Activated naive CD8-positive, alpha-beta T cell treated with anti-CD3 and anti-CD28 coated beads, Interleukin-2, amount 50 U/mL, for 16 hours (primary cell): ENCODE results near the gene NAT14.
"Not testable (repeated sequence)": the region's sequence is repeated elsewhere in the genome, so short reads cannot be mapped to it uniquely, and the experiment has no call there.

Experiments
- DNase-seq: peaks from one replicate; pipeline ENCODE4 v3.0.0-alpha.2; 2020; ENCODE audit warnings: low read depth, low spot score

The NAT14 gene, protein sequence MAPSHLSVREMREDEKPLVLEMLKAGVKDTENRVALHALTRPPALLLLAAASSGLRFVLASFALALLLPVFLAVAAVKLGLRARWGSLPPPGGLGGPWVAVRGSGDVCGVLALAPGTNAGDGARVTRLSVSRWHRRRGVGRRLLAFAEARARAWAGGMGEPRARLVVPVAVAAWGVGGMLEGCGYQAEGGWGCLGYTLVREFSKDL

DNA sequence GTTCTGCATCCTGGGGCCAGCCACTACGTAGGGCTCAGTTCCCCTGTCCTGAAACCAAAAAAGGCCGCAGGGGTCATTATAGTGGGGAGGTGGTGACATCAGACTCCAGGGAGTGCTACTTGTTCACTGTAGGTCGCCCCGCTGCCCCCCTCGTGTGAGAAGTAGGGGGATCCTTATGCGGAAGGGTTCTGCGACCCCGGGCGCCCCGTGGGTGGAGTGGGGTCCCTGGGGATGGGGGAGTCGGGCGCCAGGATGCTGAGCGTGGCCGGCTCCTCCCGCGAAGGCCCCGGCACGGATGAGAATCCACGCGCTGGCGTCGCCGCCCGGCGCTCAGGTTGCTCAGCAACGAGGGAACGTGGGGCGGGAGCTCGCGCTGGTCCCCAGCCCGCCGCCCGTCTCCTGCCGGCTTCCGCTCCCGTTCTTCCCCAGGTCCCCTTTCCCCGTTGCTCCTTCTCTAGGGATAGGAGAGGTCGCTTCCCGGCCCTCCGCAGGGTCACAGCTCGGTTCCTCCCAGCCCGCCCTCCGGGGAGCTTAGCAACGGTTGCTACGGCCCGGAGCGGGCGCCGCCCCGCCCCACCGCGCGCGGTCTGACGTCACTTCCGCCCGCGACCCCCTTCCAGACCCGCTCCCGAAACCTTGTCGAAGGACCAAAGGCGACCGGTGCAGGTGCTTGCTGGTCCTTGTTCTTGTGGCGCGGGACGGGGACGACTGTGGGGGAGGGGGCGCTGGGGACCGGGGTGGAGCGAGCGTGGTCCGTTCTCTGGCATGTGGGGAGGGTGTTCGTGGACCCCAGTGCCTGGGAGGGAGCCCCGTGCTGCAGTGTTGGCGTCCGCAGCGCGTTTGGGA, at the start of gene NAT14:
TSS of gene NAT14 (plus strand) at position 596 of the 846 bp plus-strand sequence. CDS start 521 bp downstream, outside the sequence.
- DNase-seq: peak; percentile 21

DNA sequence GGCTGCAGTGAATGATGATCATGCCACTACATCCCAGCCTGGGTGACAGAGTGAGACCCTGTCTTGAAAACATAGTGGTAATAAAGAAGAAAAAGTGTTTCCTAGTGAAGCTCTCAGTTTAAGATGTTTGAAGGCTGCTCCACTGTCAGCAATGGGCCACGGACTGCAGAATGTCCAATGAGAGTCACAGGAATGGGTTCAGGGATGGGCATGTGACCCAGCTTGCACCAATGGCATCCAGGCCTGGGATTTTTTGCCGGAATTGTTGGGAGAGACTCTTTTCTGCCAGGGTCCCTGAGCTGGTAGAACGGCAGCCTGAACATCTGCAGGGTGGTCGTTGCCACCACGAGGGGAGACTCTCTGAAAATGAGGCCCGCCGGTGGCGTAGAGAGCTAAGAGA, 48.1 kb upstream of the NAT14 start:
- no peak for DNase-seq

DNA sequence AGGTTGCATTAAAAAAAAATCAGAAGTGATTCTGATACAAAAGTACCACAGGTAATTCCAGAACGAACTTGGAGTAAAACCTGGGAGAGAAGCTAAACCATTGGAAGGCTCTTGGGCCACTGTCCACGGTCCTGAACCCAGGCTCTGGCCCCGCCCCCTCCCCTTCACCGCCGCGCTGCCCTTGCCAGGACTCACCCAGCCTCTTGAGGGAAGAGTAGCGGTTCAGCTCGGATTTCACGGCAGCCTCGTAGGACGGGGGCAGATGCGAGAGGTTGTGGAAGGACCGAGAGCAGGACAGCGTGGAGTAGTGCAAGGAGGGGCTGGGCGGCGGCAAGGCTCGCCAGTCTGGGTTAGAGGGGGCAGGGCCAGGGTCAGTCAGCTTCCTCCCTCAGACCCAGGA, 47.6 kb upstream of the NAT14 start:
- DNase-seq: no peak

DNA sequence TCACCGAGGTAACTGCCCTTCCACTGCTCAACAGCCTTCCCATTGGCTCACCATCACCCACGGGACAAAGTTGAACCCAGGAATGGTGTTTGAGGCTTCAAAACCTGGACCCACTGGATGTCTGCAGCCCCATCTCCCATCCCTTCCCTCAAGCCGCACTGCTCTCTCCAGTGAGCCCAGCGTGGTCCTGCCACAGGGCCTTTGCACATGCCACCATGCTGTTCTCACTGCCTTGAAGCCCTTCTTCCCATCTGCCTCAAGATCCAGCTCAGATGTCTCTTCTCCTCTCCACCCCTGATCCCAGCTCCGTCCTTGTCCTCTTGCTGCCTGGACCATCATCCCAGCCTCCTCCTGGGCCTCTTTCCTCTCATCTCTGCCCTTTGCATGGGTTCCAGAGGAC, 45.9 kb upstream of the NAT14 start:
- no peak for DNase-seq

DNA sequence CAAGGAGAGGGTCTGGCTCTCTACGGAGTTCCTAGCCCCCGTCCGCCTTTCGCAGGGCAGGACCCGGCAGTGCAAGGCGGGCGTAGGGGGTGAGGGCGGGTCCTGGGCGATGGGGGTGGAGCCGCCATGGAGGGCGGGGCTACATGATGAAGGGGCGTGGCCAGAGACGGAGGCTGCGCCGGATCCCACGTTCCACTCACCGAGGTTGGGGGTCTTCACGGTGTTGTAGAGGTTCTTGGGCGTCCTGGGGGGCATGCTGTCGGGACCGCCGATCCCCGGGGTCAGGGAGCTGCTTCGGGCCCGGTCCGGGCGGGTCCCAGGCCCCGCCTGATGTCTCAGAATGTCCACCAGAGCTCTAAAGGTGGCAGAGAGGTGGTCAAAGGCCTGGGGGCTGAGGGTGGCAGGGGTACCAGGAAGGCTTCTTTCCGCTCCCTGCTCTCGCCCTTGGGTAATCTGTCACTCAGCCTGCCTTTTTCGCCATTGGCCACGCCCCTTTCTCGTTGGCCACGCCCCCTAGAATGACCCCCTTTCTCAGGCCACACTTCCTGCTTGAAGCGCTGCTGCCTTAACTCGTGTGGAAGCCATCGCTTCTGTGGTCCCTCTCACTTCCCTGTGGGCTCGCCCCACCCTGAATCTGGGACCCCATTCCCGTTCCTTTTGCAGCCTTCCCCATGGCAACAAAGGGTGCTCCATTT, 44.4 kb upstream of the NAT14 start:
- no peak for DNase-seq

DNA sequence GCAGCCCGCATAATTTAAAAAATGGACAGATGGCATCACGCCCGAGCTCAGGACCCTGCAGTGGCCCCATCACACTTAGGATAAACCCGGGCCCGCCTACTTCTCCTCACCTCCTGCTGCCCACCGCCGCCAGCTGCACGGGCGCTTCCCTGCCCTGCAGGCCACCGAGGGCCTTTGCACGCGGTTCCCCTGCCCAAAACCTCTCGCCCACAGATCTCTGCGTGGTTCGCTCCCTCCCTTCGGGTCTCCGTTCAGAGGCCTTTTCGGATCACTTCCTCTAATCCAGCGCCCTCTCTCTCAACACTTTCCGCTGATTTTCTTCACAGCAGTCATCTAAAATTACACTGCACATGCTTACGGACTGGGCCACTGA, 43.7 kb upstream of the NAT14 start:
- no peak for DNase-seq

DNA sequence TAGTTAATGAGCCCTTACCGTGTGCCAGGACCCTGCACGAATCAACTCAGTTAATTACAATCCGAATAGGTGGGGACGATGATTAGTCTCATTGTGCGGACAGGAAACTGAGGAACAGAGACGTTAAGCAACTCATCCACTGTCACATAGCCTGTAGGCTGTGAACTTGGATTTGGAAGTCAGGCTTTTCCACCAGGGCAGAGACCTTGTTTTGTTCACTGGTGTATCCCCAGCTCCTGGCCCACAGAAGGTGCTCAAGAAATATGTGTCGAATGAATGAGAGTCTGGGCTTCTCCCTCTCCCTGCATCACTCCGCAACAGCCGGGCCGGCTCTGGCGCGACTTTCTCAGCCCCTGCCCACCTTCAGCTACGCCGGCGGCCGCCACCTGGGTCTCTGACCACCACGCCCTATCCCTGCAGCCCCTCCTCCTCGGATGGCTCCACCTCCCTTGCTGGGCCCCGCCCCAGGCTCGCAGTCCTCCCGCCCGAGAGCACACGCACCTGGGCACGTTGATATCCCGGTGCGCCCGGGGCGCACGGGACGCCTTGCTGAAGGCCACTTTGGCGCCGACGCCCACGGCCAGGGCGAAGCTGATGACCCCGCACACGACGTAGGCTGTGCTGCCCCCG, 43.2 kb upstream of the NAT14 start:
- DNase-seq: no peak

DNA sequence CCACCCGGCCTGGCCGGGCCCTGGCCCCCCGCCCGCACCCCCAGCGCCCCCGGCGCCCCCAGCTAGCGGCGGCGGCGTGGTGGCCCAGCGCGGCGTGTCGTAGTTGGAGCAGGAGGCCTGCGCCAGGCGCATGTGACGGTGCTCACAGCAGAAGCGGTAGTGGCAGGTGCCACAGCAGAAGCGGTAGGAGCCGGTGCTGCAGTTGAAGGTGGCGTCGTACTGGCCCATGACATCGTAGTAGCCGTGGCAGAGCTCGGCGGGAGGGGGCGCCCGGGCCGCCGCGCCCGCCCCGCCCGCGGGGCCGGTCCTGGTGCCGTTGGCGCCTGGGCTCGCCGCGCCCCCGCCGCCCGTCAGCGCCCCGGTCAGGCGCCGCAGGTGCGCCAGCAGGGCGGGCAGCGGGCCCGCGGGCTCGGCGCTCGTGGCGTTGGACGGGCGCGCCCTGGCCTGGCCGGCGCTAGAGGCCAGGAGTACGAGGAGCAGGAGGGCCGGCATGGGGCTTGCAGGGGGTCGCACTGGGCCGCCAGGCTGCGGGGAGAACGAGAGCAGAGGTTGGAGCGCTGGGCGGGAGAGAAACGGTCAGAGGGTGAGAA, 42.5 kb upstream of the NAT14 start:
- no peak for DNase-seq

DNA sequence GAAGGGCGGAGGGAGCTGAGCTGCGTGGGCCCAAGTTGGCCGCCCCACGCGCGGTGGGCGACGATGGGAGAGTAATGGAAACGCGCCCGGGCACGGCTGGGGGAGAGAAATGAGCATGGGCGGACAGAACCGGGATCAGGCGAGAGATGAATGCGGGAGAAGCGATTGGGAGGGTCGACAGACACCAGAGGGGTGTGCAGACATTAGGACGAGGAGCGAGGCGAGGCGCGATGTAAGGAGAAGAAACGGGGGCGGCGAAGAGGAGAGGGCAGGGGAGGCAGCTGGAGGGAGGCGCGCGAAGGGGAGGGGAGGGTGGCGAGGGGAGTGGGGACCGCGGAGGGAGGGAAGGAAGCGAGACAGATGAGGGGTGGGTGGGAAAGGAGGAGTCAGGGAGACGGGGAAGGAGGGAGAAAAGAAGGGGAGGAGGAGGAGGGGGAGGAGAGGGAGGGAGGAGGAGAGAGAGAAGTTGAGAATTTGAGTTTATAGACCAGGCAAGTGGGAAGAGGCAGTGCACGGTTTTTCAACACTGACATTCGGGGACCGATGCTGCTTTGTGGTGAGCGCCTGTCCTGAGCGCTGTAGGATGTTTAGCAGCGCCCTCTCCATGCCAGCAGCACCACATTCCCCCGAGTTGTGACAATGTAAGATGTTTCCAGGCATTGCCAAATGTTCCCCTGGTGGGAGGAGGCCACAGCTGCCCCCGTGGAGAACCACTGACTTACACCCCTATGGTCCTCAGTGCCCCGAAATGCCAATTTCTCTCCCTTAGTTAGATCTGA, 41.8 kb upstream of the NAT14 start, which contains the start of gene SHISA7:
TSS of gene SHISA7 (minus strand) at position 256 of the 779 bp plus-strand sequence. CDS start 437 bp downstream, outside the sequence.
- no peak for DNase-seq

DNA sequence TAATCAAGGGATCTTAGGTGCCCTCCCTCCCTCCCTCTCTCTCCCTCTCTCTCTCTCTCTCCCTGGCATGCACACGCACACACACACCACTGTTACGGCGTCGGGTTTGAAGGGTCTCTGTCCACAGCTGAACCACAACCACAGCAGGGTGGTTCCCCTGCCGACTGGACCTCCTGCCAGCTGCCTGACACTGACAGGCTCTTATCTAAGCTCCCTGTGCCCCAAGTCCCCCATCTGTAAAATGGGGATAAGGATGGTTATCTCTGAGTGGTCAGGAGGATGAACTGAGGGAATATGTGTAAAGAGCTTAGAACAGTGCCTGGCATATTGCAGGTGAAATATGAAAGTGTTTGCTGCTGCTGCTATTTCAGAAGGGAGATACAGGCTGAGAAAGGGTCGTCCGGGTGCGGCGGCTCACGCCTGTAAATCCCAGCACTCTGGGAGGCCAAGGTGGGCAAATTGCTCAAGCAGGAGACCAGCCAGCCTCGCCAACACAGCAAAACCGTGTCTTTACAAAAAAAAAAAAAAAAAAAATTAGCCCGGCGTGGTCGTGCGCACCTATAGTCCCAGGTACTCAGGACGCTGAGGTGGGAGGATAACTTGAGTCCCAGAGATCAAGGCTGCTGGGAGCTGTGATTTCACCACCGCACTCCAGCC, 41.0 kb upstream of the NAT14 start:
- no peak for DNase-seq

DNA sequence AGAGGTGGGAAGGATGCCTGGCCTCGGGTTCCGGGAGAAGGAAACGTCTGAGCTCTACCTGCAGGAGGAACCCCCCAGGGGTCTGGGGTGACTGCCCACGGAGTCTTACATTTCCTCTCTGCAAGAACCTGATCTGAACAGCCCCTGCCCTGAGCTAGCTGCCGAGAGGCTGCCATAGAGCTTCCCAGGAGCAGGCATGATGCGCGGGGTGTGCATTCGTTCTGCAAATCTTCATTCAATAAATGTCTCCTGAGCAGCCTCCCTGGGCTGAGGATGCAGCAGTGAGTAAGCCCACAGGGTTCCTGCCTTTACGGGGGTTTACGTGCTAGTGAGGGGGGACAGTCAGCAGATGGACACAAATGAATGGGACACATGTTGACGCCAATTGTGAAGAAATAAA, 40.3 kb upstream of the NAT14 start:
- DNase-seq: no peak

DNA sequence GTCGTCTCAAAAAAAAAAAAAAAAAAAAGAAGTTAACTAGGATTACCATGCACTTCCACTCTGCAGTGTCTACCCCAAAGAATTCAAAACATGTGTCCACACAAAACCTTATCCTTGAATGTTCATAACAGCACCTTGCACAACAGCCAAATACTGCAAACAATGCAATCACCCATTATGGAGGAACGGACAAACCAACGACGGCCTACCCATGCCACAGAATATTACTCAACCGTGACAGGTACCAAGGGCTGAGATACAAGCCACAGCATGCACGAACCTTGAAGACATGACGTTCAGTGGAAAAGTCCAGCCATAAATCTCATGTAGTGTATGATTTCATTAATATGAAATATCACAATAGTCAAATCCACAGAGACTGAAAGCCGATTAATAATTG, 38.9 kb upstream of the NAT14 start:
- DNase-seq: no peak

DNA sequence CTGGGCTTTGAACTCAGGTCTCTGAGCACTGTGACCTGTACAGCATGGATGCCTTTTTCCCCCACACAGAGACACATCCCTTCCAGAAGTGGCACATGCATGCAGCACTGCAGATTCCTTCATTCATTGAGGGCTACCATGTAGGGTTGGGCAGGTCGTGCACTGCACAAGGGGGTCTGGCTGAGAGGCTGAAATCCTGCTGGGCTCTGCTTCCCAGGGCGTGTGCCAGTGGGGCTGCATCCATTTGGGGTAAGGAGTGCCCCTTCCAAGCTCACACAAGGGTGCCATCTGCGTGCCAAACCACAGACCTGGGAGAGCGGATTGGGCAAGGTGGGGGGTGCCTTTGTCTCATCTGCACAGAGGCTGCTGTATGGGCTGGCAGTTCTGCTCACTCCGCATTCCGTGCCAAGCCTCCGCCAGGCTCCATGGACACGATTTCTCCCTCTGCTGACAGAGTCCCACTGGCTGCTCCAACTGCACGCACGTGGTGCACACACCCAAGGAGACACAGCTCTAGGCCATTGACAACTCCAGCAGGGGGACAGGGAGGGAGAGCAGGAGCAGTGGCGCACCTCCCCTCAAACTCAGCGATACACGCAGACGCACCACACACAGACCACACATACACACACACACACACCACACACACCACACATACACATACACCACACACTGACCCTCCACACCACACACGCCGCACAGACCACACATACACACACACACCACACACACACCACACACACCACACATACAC, 37.4 kb upstream of the NAT14 start:
- no peak for DNase-seq

DNA sequence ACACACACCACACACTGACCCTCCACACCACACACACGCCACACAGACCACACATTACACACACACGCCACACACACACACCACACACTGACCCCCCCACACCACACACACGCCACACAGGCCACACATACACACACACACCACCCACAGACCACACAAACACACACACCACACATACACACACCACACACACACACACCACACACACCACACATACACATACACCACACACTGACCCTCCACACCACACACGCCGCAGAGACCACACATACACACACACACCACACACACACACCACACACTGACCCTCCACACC, 36.9 kb upstream of the NAT14 start:
- not testable (repeated sequence) for DNase-seq

DNA sequence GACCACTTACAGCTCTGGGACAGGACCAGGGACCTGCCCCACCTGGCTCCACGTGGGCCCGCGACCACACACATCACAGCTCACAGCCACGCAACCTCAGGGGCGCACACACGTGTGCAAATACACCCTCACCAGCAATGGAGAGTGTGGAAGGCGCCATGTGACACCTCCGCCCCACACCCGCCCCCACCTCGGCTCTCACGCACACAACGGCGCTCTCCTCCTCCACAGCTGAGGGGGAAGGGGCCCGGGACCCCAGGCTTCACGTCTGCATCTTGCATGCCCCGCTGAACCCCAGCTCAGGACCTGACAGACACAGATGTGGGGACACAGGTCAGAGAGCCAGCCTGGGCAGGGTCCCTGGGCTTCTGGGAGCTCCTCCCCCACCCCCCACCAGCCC, 35.5 kb upstream of the NAT14 start:
- no peak for DNase-seq

DNA sequence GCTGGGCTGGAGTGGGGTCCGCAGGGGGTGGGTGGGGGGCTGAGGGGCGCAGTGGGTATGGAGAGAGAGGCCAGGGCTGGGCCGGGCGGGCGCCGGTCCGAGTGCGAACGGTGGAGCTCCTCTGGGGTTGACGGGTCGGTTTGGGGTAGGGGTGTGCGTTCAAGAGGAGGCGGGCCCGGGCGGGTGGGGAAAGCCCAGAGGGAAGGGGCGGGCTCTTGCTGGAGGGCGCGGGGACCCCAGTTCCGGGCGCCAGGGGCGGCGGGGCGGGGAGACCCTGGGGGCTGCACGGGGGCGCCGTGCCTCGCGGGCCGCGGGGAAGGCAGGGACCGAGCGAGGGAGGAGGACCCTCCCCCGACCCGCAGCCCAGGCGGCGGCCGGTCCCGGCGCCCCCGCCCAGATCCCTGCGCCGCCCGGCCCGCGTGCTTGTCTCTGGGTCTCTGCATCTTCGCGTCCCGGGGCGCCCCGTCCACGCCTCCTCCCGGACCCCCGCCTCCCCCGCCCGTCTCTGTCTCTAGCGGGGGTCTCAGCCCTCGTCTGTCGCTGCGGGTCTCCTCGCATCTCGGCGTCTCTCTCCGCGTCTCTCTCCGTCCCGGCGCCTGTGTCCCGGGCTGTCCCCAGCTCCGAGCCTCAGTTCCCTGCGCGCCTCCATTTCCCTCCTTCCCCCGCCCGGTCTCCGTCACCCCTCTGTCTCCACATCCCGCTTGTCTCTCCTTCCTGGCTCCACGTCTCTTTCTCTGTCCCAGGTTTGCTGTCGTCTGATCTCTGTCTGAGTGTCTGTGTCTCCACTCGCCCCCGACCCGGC, 33.6 kb upstream of the NAT14 start:
- DNase-seq: no peak

DNA sequence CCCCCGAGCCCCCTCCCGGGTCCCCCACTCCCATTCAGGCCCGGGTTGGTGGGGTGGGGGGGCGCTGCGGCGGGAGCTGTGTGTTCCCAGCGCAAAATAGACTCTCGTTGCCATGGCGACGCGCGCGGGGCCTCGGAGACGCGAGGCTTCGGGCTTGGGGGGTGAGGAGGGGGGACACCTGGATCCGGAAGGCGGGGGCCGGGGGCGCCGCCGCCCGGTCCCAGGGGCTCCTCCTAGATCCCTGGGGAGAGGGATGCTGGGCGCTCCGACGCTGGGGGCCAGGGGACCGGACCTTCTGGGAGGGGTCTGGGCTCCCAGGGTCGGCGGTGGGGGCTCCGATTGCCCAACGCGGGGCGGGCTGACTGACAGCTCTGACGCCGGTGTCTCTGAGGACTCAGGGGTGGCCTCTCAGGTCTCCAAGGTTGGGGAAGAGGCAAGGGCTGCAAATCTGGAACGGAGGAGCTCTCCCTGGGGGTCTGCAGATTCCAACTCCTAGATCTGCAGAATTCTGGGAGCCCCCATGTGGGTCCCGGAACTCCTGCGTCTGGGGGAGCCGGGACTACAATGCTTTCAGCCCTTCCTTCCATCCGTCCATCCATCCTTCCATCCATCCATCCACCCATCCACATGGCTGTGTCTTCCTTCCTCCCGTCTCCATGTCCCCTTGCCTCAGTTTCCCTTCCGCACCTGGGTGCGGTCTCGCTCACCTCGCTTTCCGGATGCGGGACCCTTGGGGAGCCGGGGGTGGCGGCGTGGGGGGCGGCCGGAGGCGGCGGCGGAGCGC, 32.8 kb upstream of the NAT14 start:
- no peak for DNase-seq

DNA sequence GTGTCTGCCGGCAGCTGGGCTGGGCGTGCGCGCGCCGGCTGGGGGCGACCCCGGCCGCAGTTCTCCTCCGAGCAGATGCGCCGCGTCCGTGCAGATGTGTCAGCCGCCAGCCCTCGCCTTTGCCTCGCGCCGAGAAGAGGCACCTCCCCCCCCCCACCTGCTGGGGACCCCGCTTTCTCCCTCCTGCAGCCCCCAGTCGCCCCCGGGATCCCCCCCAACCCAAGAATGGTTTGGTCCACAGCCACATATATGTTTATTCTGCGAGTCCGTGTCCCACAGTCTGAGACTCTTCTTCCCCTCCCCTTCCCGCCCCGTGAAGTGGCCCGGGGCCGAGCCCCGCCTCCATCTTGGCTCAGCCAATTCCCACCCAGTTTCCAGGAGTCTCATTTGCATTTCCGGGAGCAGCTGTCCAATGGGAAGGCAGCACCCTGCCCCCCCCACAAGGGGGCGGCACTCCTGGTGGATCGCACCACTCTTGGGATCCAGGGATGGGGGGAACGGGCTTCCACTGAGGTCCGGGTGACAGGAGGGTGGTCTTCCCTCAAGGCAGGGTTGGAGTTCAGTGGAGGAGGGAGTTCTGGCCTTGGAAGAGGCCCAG, 32.1 kb upstream of the NAT14 start:
- DNase-seq: no peak
